Epithelial cell of proximal tubule (primary cell): Measurements from ENCODE around the gene SEMA5A. TPM values are rescaled to one million over a fixed set of nuclear protein-coding genes. Genes with fewer than 3 reads are reported as not detected.

Experiments
- DNase-seq: peaks from one replicate; pipeline ENCODE4 v3.0.0-alpha.2; 2011; ENCODE audit warnings: low read depth
- H3K4me3 ChIP-seq: 2 replicates; pipeline ENCODE4 v1.5.1; 2011; ENCODE audit warnings: low read depth, mild to moderate bottlenecking, low read length
- CTCF ChIP-seq: conservative IDR thresholded peaks from 2 replicates; pipeline ENCODE4 v1.5.1; 2012; ENCODE audit warnings: low read depth, mild to moderate bottlenecking, low read length
- total RNA-seq: library from RNA; depleted of rRNA; stranded (reverse); fragments of >200 nt; gene quantifications from 2 replicates; pipeline ENCODE4 v1.2.3, GENCODE V29; 2015

SEMA5A gene
- total RNA-seq, 1 donor from 2014 or later, result 4.0 TPM

DNA sequence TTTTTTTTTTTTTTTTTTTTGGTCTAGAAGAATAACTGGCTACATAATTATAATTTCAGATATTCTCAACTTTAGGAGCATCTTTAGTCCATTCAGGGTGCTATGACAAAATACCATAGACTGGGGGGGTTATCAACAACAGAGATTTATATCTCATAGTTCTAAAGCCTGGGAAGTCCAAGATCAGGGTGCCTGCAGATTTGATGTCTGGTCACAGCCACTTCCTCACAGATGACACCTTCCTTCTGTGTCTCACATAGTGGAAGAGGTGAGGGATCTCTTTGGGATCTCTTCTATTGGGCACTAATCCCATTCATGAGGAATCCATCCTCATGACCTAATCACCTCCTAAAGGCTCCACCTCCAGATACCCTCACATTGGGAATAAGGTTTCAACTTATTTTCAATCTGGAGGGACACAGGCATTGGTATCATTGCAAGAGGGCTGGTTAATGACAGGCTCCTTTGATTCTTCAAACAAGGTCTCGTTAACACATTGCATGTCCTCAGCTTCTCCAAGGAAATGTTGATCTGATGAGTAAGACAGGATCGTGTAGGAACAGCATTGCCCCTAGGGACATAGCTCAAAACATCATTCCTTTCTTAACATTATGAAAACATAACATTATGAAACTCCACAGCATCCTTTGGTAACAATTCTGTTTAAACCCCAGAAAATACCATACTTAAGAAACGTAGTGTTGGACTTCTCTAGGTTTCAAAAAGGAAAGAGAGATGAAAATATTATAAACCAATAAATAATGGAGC lies 372.4 kb downstream of the SEMA5A start:
- no peak overlapping the region for H3K4me3 ChIP-seq
- TF ChIP-seq CTCF, result no peak
- no peak for DNase-seq

- no peak overlapping the region for H3K4me3 ChIP-seq
- DNase-seq, result no peak
- no peak for TF ChIP-seq CTCF
These were observed 375.8 kb downstream of the SEMA5A start for GRCh38 chr5:9170026-9170425.

GRCh38 chr5:9169557-9169902 lies 376.3 kb downstream of the SEMA5A start:
- no peak for TF ChIP-seq CTCF
- H3K4me3 ChIP-seq, result no peak overlapping the region
- DNase-seq, result no peak

DNA sequence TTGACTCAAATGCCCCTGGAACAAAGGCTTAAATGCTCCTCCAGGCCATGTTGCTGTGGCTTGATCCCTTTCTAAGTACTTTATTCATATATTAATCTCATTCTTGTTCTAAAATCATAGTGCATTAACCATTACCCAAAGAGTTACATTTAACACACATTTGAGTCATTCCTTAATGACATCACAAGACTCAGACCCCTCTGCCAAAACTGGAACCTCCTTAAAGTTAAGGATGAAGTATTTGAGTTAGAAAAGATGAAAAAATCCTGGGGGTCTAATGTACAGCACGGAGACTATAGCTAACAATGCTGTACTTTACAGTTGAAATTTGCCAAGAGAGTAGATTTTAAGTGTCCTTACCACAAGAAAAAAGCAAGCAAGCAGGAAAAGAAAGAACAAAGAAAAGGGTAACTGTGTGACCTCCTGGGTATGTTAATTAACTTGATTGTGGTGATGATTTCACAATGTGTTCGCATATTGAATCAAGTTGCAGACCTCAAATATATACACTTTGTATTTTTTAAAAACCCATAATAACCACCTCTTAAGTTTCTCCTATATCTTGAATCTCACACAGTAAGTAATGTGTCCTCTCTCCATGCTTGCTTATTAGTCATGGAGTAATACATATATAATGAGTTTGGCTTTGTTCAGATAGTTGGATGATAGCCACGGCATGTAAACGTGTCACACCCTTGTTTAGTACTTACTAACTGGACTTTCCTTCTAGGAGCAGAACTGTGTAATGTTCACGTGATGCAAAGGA lies 376.9 kb downstream of the SEMA5A start:
- DNase-seq, result peak; percentile 36
- no peak for TF ChIP-seq CTCF
- no peak overlapping the region for H3K4me3 ChIP-seq

- no peak for DNase-seq
- TF ChIP-seq CTCF, result peak; percentile 15
- H3K4me3 ChIP-seq, result no peak overlapping the region
These were observed 379.4 kb downstream of the SEMA5A start for GRCh38 chr5:9166202-9167112.

DNA sequence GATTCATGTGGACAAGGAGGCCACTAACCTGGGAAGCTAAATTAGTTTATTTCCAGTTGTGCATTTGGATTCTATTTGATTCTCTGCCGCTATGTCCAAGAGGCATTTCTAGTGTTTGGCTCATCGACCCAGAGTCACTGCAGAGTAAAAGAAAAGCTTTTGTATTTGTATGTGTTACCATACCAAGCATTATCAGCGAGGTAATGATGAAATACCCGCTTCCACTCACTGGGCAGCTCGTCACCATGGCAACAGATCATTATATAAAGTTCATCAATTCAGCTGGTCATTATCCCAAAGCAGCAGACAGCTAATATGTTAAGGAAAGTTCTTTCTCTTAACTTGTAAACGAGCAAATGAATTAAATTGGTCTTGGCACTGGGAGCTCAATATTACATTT lies 380.3 kb downstream of the SEMA5A start:
- no peak for DNase-seq

More for the DNA sequence above, 380.3 kb downstream of the SEMA5A start:
- no peak for TF ChIP-seq CTCF
- no peak overlapping the region for H3K4me3 ChIP-seq
